Cardiac septum (tissue), 1 donor: ENCODE measurements around the gene TPST2. TPM values are rescaled to one million over a fixed set of nuclear protein-coding genes. Genes with fewer than 3 reads are reported as not detected.

ENCODE experiments used
- DNase-seq: peaks from one replicate; pipeline ENCODE4 v3.0.0-alpha.2; 2020; ENCODE audit warnings: low spot score
- intact Hi-C: fragments of 100-400 bp; cut with DNase I; formaldehyde crosslinking; loops from one replicate; pipeline ENCODE4 v1.14.0; 2022
- total RNA-seq: library from RNA; stranded (reverse); fragmentation: NEBNext Ultra II Directional; extraction: Animal tissue kit (Norgen Biotek cat#: 25700); gene quantifications from one replicate; pipeline ENCODE4 v1.2.1, GENCODE V29; 2021
- donor health status: DM: no; HTN: no; CAD: no.

The TPST2 gene
- total RNA-seq, 1 donor from 2014 or later = 22.0 TPM

GRCh38 chr22:26564181-26564580 lies 25.8 kb downstream of the TPST2 start:
- no peak for DNase-seq
- intact Hi-C loops = no loop called here

DNA sequence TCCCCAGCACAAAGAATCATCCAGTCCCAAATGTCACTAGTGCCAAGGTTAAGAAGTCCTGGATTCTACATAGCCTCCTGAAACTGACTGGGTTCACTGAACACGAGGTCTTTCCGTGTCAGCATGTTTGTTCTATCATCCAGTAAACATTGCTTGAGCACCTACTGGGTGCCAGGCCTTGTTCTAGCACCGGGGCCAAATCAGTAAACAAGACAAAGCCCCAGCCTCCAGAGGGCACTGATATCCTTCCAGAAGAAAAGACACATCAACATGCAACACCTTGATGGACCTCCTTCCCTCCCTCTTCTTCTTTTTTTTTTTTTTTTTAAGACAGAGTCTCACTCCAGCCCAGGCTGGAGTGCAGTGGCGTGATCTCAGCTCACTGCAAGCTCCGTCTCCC lies 26.9 kb downstream of the TPST2 start:
- intact Hi-C loops = no loop called here
- no peak for DNase-seq

DNA sequence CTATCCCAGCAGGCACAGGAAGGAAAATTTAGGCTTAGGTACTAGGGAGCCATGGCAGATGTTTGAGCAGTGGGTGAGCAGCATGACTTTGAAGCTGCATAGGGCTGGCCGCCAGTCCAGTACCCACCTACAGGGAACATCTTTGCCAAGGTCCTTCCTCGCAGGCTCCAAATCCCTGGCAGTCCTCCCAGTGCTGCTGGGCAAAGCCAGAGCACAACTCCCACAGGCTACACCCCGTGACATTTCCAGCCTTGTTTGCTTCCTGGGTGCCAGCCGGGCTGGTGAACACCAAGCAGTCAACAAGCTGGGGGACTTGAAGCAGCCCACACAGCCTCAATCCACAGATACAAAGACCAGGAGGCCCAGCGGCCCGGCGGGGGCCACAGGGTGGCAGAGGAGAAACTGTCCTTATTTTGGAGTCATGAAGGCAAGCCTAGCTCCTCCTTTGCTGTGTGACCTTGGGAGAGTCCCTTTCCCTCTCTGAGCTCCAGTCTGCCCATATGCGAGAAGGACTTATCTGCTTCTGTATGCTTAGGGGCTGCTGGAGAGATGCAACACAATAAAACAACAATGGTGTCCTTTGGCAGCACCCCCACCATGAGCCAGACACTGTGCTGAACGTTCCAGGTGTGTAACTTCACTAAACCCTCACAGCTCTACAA lies 28.0 kb downstream of the TPST2 start:
- intact Hi-C loops = no loop called here
- DNase-seq = peak; percentile 85

GRCh38 chr22:26559961-26560575 lies 29.9 kb downstream of the TPST2 start:
- no peak for DNase-seq
- intact Hi-C loops = no loop called here

DNA sequence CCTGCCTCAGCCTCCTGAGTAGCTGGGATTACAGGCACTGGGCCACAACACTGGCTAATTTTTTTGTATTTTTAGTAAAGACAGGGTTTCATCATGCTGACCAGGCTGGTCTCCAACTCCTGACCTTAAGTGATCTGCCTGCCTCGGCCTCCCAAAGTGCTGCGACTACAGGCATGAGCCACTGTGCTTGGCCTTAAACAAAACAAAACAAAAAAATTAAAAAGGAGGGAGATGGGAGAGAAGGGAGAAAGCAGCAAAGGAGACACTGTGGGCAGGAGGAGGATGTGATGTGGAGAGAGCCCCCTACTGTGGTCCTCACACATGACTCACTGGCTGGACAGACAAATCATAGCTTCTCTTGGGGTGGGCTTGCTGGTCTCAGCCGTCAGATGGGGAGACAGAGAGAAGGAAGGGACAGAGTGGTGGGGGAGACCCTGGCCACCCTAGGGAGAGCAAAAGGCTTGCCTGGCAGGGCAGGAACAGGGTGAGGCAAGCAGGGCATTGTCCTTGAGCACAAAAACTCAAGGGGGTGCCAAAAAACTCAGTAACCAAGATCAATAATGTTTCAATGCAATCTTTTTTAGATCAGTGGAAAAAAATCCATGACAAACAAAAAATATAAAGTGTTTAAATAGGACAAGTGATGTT lies 31.6 kb downstream of the TPST2 start:
- no peak for DNase-seq
- intact Hi-C loops = no loop called here

- DNase-seq = no peak
- intact Hi-C loops = no loop called here
Observed at GRCh38 chr22:26556904-26557303, 33.0 kb downstream of the TPST2 start.

DNA sequence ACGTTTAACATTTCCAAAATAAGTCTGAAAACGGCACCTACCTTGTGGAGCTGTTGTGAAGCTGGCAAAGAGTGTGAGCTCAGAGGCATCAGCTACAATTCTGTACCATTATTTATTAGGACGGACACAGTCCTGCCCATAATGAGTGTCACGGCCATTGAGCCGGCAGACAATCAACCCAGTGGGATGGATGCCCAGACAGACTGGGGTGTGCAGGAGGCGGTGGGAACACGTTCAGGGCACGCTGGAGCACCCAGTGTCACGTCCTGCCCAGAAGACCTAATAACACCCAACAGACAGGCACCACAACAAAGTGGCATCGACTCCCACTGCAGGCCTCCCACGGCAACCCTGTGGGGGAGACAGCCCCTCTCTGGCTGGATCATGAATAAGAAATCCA lies 34.5 kb downstream of the TPST2 start:
- no peak for DNase-seq
- intact Hi-C loops = no loop called here

DNA sequence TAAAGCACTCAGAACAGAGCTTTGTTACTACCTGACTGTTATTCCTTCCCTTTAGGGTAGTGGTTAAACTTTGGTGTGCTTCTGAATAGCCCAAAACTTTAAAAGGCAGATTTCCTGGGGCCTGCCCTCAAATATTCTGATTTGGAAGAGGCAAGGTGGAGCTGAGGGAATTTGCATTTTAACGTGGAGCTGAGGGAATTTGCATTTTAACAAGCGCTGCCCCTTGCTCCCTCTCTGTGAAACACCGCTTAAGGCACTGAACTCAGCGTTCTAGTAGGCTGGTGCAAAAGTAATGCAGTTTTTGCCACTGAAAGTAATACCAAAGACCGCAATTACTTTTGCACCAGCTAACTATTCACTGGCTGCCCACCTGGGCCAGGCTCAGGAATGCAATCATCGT lies 35.0 kb downstream of the TPST2 start:
- no peak for DNase-seq
- intact Hi-C loops = no loop called here

DNA sequence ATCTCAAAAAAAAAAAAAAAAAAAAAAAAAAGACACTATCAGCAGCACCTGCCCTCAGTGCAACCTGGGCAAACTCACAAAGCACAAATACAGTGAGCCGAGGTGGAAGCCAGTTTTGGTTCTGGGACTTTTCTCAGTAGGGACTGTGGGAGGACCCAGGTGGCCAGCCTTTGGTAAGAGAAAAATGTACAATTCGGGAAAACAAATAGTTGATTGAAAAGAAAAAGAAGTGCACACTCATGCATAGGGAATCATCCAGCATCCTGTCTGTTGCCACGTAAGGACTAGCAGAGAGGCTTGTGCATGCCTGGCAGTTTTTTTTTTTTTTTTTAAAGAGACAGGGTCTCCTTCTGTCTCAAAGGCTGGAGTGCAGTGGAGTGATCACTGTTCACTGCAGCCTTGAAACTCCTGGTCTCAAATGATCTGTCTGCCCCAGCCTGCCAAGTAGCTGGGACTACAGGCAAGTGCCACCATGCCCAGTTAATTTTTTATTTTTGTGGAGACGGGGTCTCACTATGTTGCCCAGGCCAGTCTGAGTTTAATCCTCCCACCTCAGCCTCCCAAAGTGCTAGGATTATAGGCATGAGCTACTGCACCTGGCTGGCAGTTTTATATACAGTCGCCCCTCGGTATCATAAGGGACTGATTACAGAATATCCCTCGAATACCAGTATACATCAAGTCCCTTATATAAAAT lies 36.7 kb downstream of the TPST2 start:
- no peak for DNase-seq
- intact Hi-C loops = no loop called here

DNA sequence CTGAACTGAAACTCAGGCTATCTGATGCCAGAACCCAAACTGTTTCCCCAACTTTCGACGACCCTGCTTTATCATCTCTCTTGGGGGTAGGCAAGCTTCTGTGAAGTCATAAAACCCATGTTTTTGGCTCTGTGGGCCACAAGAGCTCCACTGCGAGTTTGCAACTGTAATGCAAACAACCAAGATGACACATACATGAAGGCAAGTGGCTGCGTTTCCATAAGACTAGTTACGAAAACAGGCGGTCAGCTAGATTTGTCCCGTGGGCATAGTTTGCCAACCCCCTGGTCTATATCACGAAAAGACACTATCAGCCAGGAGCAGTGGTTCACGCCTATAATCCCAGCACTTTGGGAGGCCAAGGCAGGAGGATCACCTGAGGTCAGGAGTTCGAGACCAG lies 37.5 kb downstream of the TPST2 start:
- intact Hi-C loops = no loop called here
- DNase-seq = no peak

- DNase-seq = no peak
- intact Hi-C loops = no loop called here
Observed at GRCh38 chr22:26551568-26551967, 38.4 kb downstream of the TPST2 start.

DNA sequence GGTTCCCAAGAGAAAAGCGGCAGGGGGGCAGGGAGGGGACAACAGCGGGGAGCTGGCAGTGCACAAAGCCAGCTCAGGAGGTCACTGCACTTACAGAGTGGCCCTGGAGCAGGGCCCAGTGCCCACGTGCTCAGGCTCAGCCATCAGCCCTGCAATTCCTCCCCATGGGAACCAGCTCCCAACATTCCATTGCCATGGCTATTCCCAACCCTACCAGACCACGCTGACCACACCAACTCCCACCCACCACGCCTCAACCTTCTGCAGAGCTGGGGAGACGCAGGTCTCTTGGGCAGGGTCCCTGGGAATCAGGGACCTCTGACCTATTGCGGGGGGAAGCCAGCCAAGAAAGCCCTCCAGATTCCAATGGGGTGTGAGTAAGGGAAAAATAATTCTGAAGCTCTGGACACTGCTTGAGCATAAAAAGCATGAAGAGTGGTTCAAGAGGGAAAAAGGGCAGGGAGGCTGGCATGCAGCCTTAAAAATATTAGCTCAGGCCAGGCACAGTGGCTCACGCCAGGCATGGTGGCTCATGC lies 39.4 kb downstream of the TPST2 start:
- intact Hi-C loops = no loop called here
- DNase-seq = peak; percentile 88

DNA sequence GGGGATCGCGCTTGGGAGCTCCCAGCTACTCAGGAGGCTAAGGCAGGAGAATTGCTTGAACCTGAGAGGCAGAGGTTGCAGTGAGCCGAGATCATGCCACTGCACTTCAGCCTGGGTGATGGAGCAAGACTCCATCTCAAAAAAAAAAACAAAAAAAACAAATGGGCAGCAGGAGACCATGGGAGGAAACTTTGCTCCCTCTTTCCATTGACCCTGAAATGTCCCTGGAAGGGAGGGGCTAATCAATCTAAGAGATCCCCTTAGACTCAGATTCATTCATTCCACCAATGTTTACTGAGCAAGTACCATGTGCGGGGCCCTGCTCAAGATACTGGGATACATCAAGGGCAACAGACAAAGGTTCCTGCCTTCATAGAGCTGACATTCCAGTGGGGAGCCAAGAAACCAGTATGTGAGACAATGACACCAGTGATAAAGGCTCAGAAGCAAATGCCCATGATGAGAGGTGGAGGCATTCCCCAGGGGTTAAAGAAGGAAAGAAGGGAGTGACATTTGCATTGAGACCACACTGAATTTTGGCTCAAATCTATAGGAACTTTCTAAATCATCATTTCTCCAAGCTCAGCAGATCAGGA lies 39.9 kb downstream of the TPST2 start:
- intact Hi-C loops = loop anchor here (5.0 kb wide), 1 partner anchor 37 kb away; no protein-coding TSS in a partner anchor
- DNase-seq = no peak

GRCh38 chr22:26548984-26549383 lies 40.9 kb downstream of the TPST2 start:
- DNase-seq = no peak
- intact Hi-C loops = loop anchor here (5.0 kb wide), 1 partner anchor 38 kb away; no protein-coding TSS in a partner anchor

DNA sequence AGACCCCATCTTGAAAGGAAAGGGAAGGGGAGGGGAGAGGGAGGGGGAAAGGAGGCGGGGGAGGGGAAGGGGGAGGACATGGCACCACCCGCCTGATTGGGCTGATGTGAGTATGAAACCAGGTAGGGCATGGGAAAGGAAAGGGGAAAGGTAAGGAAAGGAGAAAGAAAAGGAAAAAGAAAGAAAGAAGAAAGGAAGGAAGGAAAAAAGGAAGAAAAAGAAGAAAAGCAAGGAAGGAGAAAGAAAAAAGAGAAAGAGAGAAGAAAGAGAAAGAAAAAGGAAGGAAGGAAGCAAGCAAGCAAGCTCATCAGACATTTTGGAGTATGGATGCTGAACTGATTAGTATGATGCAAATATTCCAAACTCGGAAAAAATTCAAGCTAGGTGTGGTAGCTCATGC lies 41.6 kb downstream of the TPST2 start:
- intact Hi-C loops = loop anchor here (5.0 kb wide), 1 partner anchor 39 kb away; no protein-coding TSS in a partner anchor
- no peak for DNase-seq

DNA sequence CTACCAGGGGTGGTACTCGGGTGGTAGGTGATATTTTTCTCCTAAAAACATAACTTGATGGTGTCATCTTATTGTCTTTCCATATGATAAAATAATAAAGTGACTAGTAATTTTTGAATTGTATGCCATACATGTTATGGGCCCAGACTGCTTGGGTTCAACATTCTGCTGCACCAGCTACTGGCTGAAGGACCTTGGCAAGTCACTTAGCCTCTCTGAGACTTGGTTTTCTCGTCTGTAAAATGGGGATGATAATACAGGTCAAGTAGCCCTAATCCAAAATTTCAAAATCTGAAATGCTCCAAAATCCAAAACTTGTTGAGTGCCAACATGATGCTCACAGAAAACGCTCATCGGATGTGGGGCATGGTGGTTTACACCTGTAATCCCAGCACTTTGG lies 42.1 kb downstream of the TPST2 start:
- DNase-seq = no peak
- intact Hi-C loops = loop anchor here (5.0 kb wide), 1 partner anchor 39 kb away; no protein-coding TSS in a partner anchor

DNA sequence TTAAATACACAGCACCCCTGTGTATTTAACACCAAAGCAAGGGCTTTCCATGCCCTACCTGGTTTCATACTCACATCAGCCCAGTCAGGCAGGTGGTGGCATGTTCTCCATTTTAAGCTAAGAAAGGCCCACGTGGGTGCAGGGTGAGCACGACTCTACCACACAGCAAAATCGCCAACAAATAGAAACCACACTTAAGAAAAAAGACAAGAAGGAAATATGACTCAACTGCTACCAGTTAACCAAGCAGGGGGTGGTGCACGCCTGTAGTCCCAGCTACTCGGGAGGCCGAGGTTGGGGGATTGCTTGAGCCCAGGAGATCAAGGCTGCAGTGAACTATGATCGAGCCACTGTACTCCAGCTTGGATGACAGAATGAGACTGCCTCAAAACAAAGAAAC lies 42.5 kb downstream of the TPST2 start:
- intact Hi-C loops = loop anchor here (5.0 kb wide), 1 partner anchor 40 kb away; no protein-coding TSS in a partner anchor
- DNase-seq = no peak

- intact Hi-C loops = loop anchor here (5.0 kb wide), 1 partner anchor 41 kb away; no protein-coding TSS in a partner anchor
- DNase-seq = peak; percentile 84
Observed at GRCh38 chr22:26546282-26546681, 43.6 kb downstream of the TPST2 start.

- no peak for DNase-seq
- intact Hi-C loops = loop anchor here (5.0 kb wide), 1 partner anchor 41 kb away; no protein-coding TSS in a partner anchor
Observed at GRCh38 chr22:26545827-26546226, 44.1 kb downstream of the TPST2 start.
